Hepatocyte (in vitro differentiated cells): ENCODE measurements around the gene GPR152.

Experiments
- EZH2phosphoT487 ChIP-seq: fragments of 200-600 bp; sonication (generic); IDR thresholded peaks from one replicate; pipeline ENCODE4 v1.6.1; 2018; ENCODE audit warnings: antibody characterized with exemption, mild to moderate bottlenecking, low read depth, moderate library complexity; ENCODE audit not compliant: unreplicated experiment, severe bottlenecking
- TF ChIP-seq, protein P1 (sequence below): fragments of 200-600 bp; sonication (generic); IDR thresholded peaks from 2 replicates; pipeline ENCODE4 v1.5.1; 2016; ENCODE audit warnings: antibody characterized with exemption, mild to moderate bottlenecking; ENCODE audit not compliant: poor library complexity

GRCh38 chr11:67439321-67440228 is 13.0 kb downstream of the GPR152 start:
- TF ChIP-seq EZH2phosphoT487, result no peak
- TF ChIP-seq, protein P1, sequence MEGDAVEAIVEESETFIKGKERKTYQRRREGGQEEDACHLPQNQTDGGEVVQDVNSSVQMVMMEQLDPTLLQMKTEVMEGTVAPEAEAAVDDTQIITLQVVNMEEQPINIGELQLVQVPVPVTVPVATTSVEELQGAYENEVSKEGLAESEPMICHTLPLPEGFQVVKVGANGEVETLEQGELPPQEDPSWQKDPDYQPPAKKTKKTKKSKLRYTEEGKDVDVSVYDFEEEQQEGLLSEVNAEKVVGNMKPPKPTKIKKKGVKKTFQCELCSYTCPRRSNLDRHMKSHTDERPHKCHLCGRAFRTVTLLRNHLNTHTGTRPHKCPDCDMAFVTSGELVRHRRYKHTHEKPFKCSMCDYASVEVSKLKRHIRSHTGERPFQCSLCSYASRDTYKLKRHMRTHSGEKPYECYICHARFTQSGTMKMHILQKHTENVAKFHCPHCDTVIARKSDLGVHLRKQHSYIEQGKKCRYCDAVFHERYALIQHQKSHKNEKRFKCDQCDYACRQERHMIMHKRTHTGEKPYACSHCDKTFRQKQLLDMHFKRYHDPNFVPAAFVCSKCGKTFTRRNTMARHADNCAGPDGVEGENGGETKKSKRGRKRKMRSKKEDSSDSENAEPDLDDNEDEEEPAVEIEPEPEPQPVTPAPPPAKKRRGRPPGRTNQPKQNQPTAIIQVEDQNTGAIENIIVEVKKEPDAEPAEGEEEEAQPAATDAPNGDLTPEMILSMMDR, result peak; percentile 5
